K562 (cell line): ENCODE results near the gene MICAL2. TPM values are rescaled to one million over a fixed set of nuclear protein-coding genes. Genes with fewer than 3 reads are reported as not detected.
A peak's percentile ranks its signal among the peaks of the same experiment; 100 is the strongest.

ENCODE experiments used
- CHD2 ChIP-seq: IDR thresholded peaks from 2 replicates; pipeline ENCODE4 v1.6.1; 2011; ENCODE audit warnings: low read depth, low read length
- CREBBP ChIP-seq: IDR thresholded peaks from one replicate; pipeline ENCODE4 v1.6.1; 2012; ENCODE audit warnings: low read depth, mild to moderate bottlenecking, control low read depth, inconsistent platforms, low read length
- KLF13 ChIP-seq: fragments of 450-650 bp; IDR thresholded peaks from 2 replicates; pipeline ENCODE4 v1.6.1; 2016; ENCODE audit warnings: missing genetic modification characterization, low read depth, mild to moderate bottlenecking, missing compliant biosample characterization, moderate library complexity, borderline replicate concordance
- MCM5 ChIP-seq: fragments of 450-650 bp; IDR thresholded peaks from 2 replicates; pipeline ENCODE4 v1.6.1; 2016; ENCODE audit warnings: low read depth
- MYBL2 ChIP-seq, 2 experiments: fragments of 450-650 bp in 1 of 2; sonication (generic) in 1 of 2; formaldehyde crosslinking in 1 of 2; IDR thresholded peaks; 2 replicates each; pipeline versions ENCODE4 v1.6.1 to v1.8.1; 2017 to 2022; ENCODE audit warnings: borderline replicate concordance in 1 of 2, inconsistent platforms in 1 of 2, low read depth in 1 of 2, mild to moderate bottlenecking in 1 of 2, missing genetic modification reagents in 1 of 2, moderate library complexity in 1 of 2
- POLR2AphosphoS2 ChIP-seq: IDR thresholded peaks from 2 replicates; pipeline ENCODE4 v1.6.1; 2012; ENCODE audit warnings: low read length, improper control_type of control experiment
- PRMT5 ChIP-seq: sonication (generic); formaldehyde crosslinking; IDR thresholded peaks from 2 replicates; pipeline ENCODE4 v1.5.0; 2020; ENCODE audit warnings: missing genetic modification reagents
- ZNF274 ChIP-seq: IDR thresholded peaks from 2 replicates; pipeline ENCODE4 v1.6.1; 2011; ENCODE audit warnings: low read depth, mild to moderate bottlenecking, low read length, moderate library complexity, borderline replicate concordance
- ZNF354B ChIP-seq: fragments of 250-450 bp; sonication (Bioruptor Pico); IDR thresholded peaks from 2 replicates; pipeline ENCODE4 v1.4.0; 2020
- ZNF668 ChIP-seq: fragments of 250-450 bp; sonication (Bioruptor Pico); IDR thresholded peaks from 2 replicates; pipeline ENCODE4 v1.8.0; 2022; ENCODE audit warnings: mild to moderate bottlenecking, inconsistent platforms
- ZNF696 ChIP-seq: fragments of 250-450 bp; sonication (Bioruptor Pico); conservative IDR thresholded peaks from 2 replicates; pipeline ENCODE4 v1.4.0; 2020; ENCODE audit warnings: mild to moderate bottlenecking, moderate library complexity
- polyA plus RNA-seq, 8 experiments: library from polyadenylated mRNA; depleted of rRNA in 4 of 8; stranded (reverse) in 5 of 8; unstranded in 3 of 8; fragments of >200 nt; fragmentation: Nextera tagmentation in 2 of 8; fragmentation: Illumina TruSeq in 1 of 8; extraction: Ambion mirVana in 2 of 8; extraction: Trizol in 1 of 8; gene quantifications; 2 replicates each; pipeline versions ENCODE4 v1.2.1 to v1.2.3, GENCODE V29; 2011 to 2014; ENCODE audit warnings: inconsistent platforms in 1 of 8, missing spikeins in 1 of 8
- total RNA-seq, 7 experiments: library from RNA; depleted of rRNA in 6 of 7; stranded (reverse); fragments of >200 nt in 6 of 7; fragmentation: Illumina TruSeq in 2 of 7; extraction: Trizol in 2 of 7; gene quantifications; 2 replicates each; pipeline versions ENCODE4 v1.2.1 to v1.2.3, GENCODE V29; 2011 to 2021; ENCODE audit warnings: low replicate concordance in 1 of 7
- TF ChIP-seq, protein P1 (sequence below), 2 experiments: fragments of 450-650 bp; IDR thresholded peaks; 2 replicates each; pipeline ENCODE4 v1.6.1; 2016; ENCODE audit warnings: mild to moderate bottlenecking in 2 of 2, borderline replicate concordance in 1 of 2, low read depth in 1 of 2, moderate library complexity in 1 of 2
- TF ChIP-seq, protein P2 (sequence below): fragments of 250-450 bp; sonication (Bioruptor Pico); IDR thresholded peaks from 2 replicates; pipeline ENCODE4 v1.4.0; 2020; ENCODE audit warnings: mild to moderate bottlenecking

The MICAL2 gene
- total and polyA plus RNA-seq, 9 of the 15 experiments (the other 6 are each of a cell fraction or from before 2014, with no cell fraction given) = 4.7 to 64.2 (median 33.6) TPM

DNA sequence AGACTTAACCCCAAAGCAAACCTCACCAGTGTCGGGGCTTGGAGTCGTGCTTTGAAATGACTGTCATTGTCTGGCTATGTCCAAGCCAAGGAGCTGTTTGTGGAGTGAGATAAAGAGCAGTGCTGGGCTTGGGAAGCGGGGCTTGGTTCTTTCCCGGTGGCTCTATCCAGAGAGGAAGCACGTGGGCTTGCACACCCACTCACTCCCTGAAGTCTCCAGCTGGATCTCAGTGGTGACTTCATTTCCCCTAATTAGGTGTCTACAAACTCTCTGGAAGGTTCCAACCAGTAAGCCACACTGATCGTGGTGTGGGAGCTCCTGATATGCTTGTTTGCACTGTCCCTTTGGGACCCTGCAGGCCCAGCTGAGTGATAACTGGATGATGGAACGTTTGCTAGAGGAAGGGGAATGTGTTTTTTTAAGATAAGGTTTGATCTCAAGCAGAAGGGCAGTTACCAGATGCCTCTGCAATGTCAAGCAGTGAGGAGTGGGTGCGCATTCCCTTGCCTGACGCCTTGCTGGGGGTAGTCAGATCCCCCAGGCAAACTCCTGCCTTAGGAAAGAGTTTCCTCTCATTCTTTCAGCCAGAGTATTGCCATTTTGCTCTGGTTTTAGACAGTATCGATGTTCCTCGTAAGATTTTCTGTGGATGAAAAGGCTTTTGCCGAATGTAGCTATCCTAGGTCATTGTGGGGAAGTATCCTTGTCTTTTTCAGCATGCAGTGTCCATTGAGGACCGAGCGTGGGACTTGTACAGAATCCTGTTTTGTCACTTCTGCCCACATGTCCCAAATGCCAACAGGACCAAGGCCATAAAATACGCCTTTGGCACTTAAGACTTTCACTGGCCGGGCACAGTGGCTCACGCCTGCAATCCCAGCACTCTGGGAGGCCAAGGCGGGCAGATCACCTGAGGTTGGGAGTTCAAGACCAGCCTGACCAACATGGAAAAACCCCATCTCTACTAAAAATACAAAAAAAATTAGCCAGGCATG lies 90.9 kb downstream of the MICAL2 start (continued):
- TF ChIP-seq, protein P1, sequence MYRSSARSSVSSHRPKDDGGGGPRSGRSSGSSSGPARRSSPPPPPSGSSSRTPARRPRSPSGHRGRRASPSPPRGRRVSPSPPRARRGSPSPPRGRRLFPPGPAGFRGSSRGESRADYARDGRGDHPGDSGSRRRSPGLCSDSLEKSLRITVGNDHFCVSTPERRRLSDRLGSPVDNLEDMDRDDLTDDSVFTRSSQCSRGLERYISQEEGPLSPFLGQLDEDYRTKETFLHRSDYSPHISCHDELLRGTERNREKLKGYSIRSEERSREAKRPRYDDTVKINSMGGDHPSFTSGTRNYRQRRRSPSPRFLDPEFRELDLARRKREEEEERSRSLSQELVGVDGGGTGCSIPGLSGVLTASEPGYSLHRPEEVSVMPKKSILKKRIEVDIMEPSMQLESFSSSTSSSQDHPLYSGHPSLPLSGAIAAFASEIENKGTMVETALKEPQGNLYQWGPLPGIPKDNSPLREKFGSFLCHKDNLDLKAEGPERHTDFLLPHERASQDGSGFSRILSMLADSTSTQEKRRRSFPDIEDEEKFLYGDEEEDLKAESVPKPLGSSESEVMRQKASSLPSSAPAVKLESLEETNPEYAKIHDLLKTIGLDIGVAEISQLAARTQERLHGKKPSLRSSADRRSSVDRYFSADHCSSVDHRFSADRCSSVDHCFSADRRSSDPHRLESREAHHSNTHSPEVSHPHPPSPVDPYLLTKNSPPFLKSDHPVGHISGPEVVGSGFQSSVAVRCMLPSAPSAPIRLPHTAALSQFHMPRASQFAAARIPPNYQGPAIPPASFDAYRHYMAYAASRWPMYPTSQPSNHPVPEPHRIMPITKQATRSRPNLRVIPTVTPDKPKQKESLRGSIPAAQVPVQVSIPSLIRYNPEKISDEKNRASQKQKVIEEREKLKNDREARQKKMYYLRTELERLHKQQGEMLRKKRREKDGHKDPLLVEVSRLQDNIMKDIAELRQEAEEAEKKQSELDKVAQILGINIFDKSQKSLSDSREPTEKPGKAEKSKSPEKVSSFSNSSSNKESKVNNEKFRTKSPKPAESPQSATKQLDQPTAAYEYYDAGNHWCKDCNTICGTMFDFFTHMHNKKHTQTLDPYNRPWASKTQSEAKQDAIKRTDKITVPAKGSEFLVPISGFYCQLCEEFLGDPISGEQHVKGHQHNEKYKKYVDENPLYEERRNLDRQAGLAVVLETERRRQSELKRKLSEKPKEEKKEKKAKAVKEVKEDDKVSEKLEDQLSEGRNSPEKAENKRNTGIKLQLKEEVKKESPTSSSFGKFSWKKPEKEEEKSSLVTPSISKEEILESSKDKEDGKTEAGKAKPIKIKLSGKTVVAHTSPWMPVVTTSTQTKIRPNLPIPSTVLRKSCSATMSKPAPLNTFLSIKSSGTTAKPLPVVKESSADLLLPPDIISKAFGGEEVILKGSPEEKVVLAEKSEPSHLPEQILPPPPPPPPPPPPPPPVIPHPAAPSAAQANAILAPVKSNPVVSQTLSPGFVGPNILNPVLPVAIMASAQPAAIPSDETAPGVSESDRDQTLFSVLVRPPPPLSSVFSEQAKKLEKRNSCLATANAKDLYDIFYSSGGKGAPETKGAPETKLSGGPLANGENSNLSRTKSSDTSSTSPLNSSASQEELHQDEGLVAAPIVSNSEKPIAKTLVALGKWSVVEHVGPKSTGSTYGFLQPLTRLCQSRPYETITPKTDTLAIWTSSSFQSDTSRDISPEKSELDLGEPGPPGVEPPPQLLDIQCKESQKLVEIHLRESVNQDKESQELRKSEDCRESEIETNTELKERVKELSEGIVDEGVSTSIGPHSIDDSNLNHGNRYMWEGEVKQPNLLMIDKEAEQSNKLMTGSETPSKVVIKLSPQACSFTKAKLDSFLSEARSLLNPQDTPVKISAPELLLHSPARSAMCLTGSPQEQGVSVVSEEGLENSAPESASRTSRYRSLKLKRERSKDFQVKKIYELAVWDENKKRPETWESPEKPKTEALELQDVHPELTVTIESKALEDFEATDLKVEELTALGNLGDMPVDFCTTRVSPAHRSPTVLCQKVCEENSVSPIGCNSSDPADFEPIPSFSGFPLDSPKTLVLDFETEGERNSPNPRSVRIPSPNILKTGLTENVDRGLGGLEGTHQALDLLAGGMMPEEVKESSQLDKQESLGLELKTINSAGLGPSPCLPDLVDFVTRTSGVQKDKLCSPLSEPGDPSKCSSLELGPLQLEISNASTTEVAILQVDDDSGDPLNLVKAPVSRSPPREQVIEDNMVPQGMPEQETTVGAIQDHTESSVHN (IDR thresholded peaks at IDR 0.05; ENCODE audit: borderline replicate concordance in 1 of 2, low read depth in 1 of 2) = peak in 1 of 2 experiments; percentile 99; a peak in 2 of 4 replicates
- TF ChIP-seq CREBBP = no peak
- no peak for TF ChIP-seq ZNF354B (CRISPR knock-in tag)
- no peak; the same call in 1 of the 2 replicates for TF ChIP-seq CHD2
- no peak for TF ChIP-seq ZNF668 (CRISPR knock-in tag)
- TF ChIP-seq PRMT5 (CRISPR knock-in tag) = no peak
- no peak for TF ChIP-seq MCM5
- TF ChIP-seq POLR2AphosphoS2 = no peak
- TF ChIP-seq, protein P2, sequence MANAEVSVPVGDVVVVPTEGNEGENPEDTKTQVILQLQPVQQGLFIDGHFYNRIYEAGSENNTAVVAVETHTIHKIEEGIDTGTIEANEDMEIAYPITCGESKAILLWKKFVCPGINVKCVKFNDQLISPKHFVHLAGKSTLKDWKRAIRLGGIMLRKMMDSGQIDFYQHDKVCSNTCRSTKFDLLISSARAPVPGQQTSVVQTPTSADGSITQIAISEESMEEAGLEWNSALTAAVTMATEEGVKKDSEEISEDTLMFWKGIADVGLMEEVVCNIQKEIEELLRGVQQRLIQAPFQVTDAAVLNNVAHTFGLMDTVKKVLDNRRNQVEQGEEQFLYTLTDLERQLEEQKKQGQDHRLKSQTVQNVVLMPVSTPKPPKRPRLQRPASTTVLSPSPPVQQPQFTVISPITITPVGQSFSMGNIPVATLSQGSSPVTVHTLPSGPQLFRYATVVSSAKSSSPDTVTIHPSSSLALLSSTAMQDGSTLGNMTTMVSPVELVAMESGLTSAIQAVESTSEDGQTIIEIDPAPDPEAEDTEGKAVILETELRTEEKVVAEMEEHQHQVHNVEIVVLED (CRISPR knock-in tag) = no peak
- peak; percentile 47; the same call in 1 of the 2 replicates for TF ChIP-seq KLF13 (tag)
- peak; percentile 29; the same call in 1 of the 2 replicates for TF ChIP-seq MYBL2 (IDR thresholded peaks at IDR 0.05; ENCODE audit: low read depth)
- no peak for TF ChIP-seq MYBL2 (CRISPR knock-in tag; IDR thresholded peaks at IDR 0.05; ENCODE audit: borderline replicate concordance)
- peak; percentile 79; the same call in 1 of the 2 replicates for TF ChIP-seq ZNF274
- TF ChIP-seq ZNF696 (CRISPR knock-in tag) = no peak
